H9 (cell line): ENCODE results near the gene TRIM24. TPM values are rescaled to one million over a fixed set of nuclear protein-coding genes. Genes with fewer than 3 reads are reported as not detected.
A peak's percentile ranks its signal among the peaks of the same experiment; 100 is the strongest.

Source experiments
- DNase-seq: peaks from one replicate; pipeline ENCODE4 v3.0.0-alpha.2; 2017
- H2AFZ ChIP-seq: one replicate; pipeline ENCODE4 v1.6.1; 2013; ENCODE audit warnings: mild to moderate bottlenecking, low read length, control low read depth, moderate library complexity
- H2AK5ac ChIP-seq: 2 replicates; pipeline ENCODE4 v1.6.1; 2013; ENCODE audit warnings: low read length, control low read depth, mixed read lengths; ENCODE audit not compliant: insufficient read length
- H2BK120ac ChIP-seq: one replicate; pipeline ENCODE4 v1.6.1; 2013; ENCODE audit warnings: low read depth, mild to moderate bottlenecking, low read length, control low read depth, inconsistent platforms; ENCODE audit not compliant: poor library complexity, severe bottlenecking
- H2BK12ac ChIP-seq: 2 replicates; pipeline ENCODE4 v1.6.1; 2013; ENCODE audit warnings: low read length, control low read depth, mixed read lengths, low read depth; ENCODE audit not compliant: insufficient read length
- H2BK15ac ChIP-seq: 2 replicates; pipeline ENCODE4 v1.6.1; 2013; ENCODE audit warnings: low read depth, low read length, control low read depth
- H2BK20ac ChIP-seq: one replicate; pipeline ENCODE4 v1.6.1; 2013; ENCODE audit warnings: low read depth, mild to moderate bottlenecking, low read length, control low read depth, inconsistent platforms; ENCODE audit not compliant: poor library complexity, severe bottlenecking
- H2BK5ac ChIP-seq: 2 replicates; pipeline ENCODE4 v1.6.1; 2013; ENCODE audit warnings: low read length, control low read depth, mixed read lengths; ENCODE audit not compliant: insufficient read length
- H3K14ac ChIP-seq: 2 replicates; pipeline ENCODE4 v1.6.1; 2013; ENCODE audit warnings: low read length, control low read depth; ENCODE audit not compliant: insufficient read depth
- H3K18ac ChIP-seq: 2 replicates; pipeline ENCODE4 v1.6.1; 2013; ENCODE audit warnings: low read depth, mild to moderate bottlenecking, mixed read lengths, low read length, control low read depth; ENCODE audit not compliant: insufficient read length
- H3K23ac ChIP-seq: 2 replicates; pipeline ENCODE4 v1.6.1; 2013; ENCODE audit warnings: low read length, control low read depth, mixed read lengths, low read depth; ENCODE audit not compliant: insufficient read length
- H3K23me2 ChIP-seq: 2 replicates; pipeline ENCODE4 v1.6.1; 2013; ENCODE audit warnings: low read depth, mild to moderate bottlenecking, mixed read lengths, low read length, control low read depth; ENCODE audit not compliant: insufficient read length, poor library complexity, severe bottlenecking
- H3K27ac ChIP-seq: 2 replicates; pipeline ENCODE4 v1.5.1; 2013; ENCODE audit warnings: low read length, control low read depth, mixed read lengths, low read depth; ENCODE audit not compliant: insufficient read length
- H3K27me3 ChIP-seq: 2 replicates; pipeline ENCODE4 v1.6.1; 2013; ENCODE audit warnings: low read length, control low read depth, inconsistent platforms; ENCODE audit not compliant: insufficient read depth
- H3K4ac ChIP-seq: 2 replicates; pipeline ENCODE4 v1.6.1; 2013; ENCODE audit warnings: low read depth, mild to moderate bottlenecking, control low read depth, inconsistent platforms, low read length, moderate library complexity
- H3K4me1 ChIP-seq: 2 replicates; pipeline ENCODE4 v1.6.1; 2013; ENCODE audit warnings: low read length, control low read depth, inconsistent platforms; ENCODE audit not compliant: insufficient read depth
- H3K4me2 ChIP-seq: 2 replicates; pipeline ENCODE4 v1.6.1; 2013; ENCODE audit warnings: low read length, control low read depth, mixed read lengths; ENCODE audit not compliant: insufficient read length, insufficient read depth
- H3K56ac ChIP-seq: 2 replicates; pipeline ENCODE4 v1.6.1; 2013; ENCODE audit warnings: low read depth, mild to moderate bottlenecking, mixed read lengths, low read length, control low read depth; ENCODE audit not compliant: insufficient read length
- H3K79me1 ChIP-seq: 2 replicates; pipeline ENCODE4 v1.6.1; 2013; ENCODE audit warnings: low read depth, mild to moderate bottlenecking, moderate library complexity, low read length, control low read depth, inconsistent platforms; ENCODE audit not compliant: insufficient read depth, poor library complexity, severe bottlenecking
- H3K79me2 ChIP-seq: 2 replicates; pipeline ENCODE4 v1.6.1; 2013; ENCODE audit warnings: low read length, control low read depth, inconsistent platforms; ENCODE audit not compliant: insufficient read depth
- H3K9ac ChIP-seq: 2 replicates; pipeline ENCODE4 v1.6.1; 2013; ENCODE audit warnings: low read length, control low read depth, mixed read lengths; ENCODE audit not compliant: insufficient read length; ENCODE audit errors: extremely low read depth
- H3K9me3 ChIP-seq: one replicate; pipeline ENCODE4 v1.6.1; 2013; ENCODE audit warnings: low read depth, low read length, inconsistent platforms; ENCODE audit not compliant: control insufficient read depth
- H3T11ph ChIP-seq: one replicate; pipeline ENCODE4 v1.6.1; 2013; ENCODE audit warnings: mild to moderate bottlenecking, low read length, control low read depth, inconsistent platforms
- H4K20me1 ChIP-seq: one replicate; pipeline ENCODE4 v1.6.1; 2013; ENCODE audit not compliant: control insufficient read depth, insufficient read length, insufficient read depth
- H4K5ac ChIP-seq: 2 replicates; pipeline ENCODE4 v1.6.1; 2013; ENCODE audit warnings: low read depth, mild to moderate bottlenecking, mixed read lengths, low read length, control low read depth; ENCODE audit not compliant: insufficient read length
- H4K8ac ChIP-seq: replicated peaks from 2 replicates; pipeline ENCODE4 v1.6.1; 2013; ENCODE audit warnings: low read length, control low read depth, mixed read lengths, low read depth; ENCODE audit not compliant: insufficient read length
- H4K91ac ChIP-seq: 2 replicates; pipeline ENCODE4 v1.6.1; 2013; ENCODE audit warnings: low read depth, mild to moderate bottlenecking, moderate library complexity, mixed read lengths, low read length, control low read depth; ENCODE audit not compliant: insufficient read length
- H3K27ac Mint-ChIP-seq, 3 experiments: 2 replicates in 2 of 3; 3 replicates in 1 of 3; pipeline ENCODE4 v1.8.0; 2020 to 2021; ENCODE audit warnings: mixed read lengths in 3 of 3, mild to moderate bottlenecking in 1 of 3, moderate library complexity in 1 of 3
- H3K27me3 Mint-ChIP-seq: 2 replicates; pipeline ENCODE4 v1.8.0; 2021; ENCODE audit warnings: low read depth, mild to moderate bottlenecking, moderate library complexity, mixed read lengths
- H3K36me3 Mint-ChIP-seq, 3 experiments: 2 replicates in 2 of 3; 3 replicates in 1 of 3; pipeline ENCODE4 v1.8.0; 2020 to 2021; ENCODE audit warnings: low read depth in 3 of 3, mixed read lengths in 3 of 3; ENCODE audit not compliant: insufficient read depth in 1 of 3
- H3K4me1 Mint-ChIP-seq, 2 experiments: 2 replicates each; pipeline ENCODE4 v1.8.0; 2020; ENCODE audit warnings: mixed read lengths in 2 of 2
- H3K4me3 Mint-ChIP-seq, 2 experiments: 2 replicates in 1 of 2; 3 replicates in 1 of 2; pipeline ENCODE4 v1.8.0; 2020 to 2021; ENCODE audit warnings: mild to moderate bottlenecking in 2 of 2, mixed read lengths in 2 of 2, moderate library complexity in 1 of 2
- H3K9me3 Mint-ChIP-seq, 2 experiments: 2 replicates in 1 of 2; 3 replicates in 1 of 2; pipeline ENCODE4 v1.8.0; 2020; ENCODE audit warnings: mild to moderate bottlenecking in 2 of 2, mixed read lengths in 2 of 2, moderate library complexity in 1 of 2
- CTCF ChIP-seq: fragments of 200-600 bp; sonication (generic); conservative IDR thresholded peaks from 3 replicates; pipeline ENCODE4 v1.8.0; 2021; ENCODE audit warnings: antibody characterized with exemption, mild to moderate bottlenecking
- WGBS: extraction: QIAGEN DNeasy Blood & Tissue Kit; methylation state at CpG from one replicate; pipeline ENCODE4 v1.1.7; 2013; ENCODE audit warnings: missing lambda C conversion rate, low lambda C conversion rate, mixed read lengths; ENCODE audit not compliant: insufficient read length; ENCODE audit errors: extremely low coverage; 5-methylcytosine and 5-hydroxymethylcytosine counted together
- total RNA-seq: library from RNA; stranded (reverse); gene quantifications from 2 replicates; pipeline ENCODE4 v1.2.1, GENCODE V29; 2021

The TRIM24 gene
- total RNA-seq, 1 experiment from 2014 or later = 260 TPM

- no peak overlapping the region for H4K8ac ChIP-seq
- no peak overlapping the region for H2BK12ac ChIP-seq
- no peak overlapping the region for H3K23ac ChIP-seq
- peaks cover 7% of the 10 kb centered on the region for H3K79me1 ChIP-seq
- H2BK20ac ChIP-seq = no peak overlapping the region
- no peak overlapping the region for H4K5ac ChIP-seq
- H3K18ac ChIP-seq = no peak overlapping the region
- no peak overlapping the region for H3K27ac ChIP-seq
- no peak for TF ChIP-seq CTCF
- no peaks in the 10 kb centered on the region for H3K9me3 ChIP-seq
- WGBS = no CpG with 5 or more reads among the region's 4 CpGs
- no peak overlapping the region for H4K91ac ChIP-seq
- H3K27me3 Mint-ChIP-seq = no peaks in the 10 kb centered on the region; the same call in 1 of the 2 replicates
- H3K27me3 ChIP-seq = no peaks in the 10 kb centered on the region
- no peak overlapping the region for H2BK120ac ChIP-seq
- H3K36me3 Mint-ChIP-seq = peaks cover 88 to 99% (median 98%) of the 10 kb centered on the region in 3 experiments
- H2AFZ ChIP-seq = no peak overlapping the region
- H3K4me3 Mint-ChIP-seq = no peak overlapping the region
- H3K23me2 ChIP-seq = no peaks in the 10 kb centered on the region
- no peak for DNase-seq
- H3K4ac ChIP-seq = no peak overlapping the region
- peaks cover 4% of the 10 kb centered on the region; the same call in 1 of the 2 replicates for H3K79me2 ChIP-seq
- H3T11ph ChIP-seq = no peak overlapping the region
- H3K14ac ChIP-seq = no peak overlapping the region
- no peak overlapping the region for H3K56ac ChIP-seq
- no peak overlapping the region for H3K4me2 ChIP-seq
- no peak overlapping the region for H2BK15ac ChIP-seq
- no peak overlapping the region for H2BK5ac ChIP-seq
- peaks cover 3 to 11% of the 10 kb centered on the region in 2 experiments; a peak in 4 of 5 replicates for H3K9me3 Mint-ChIP-seq
- H3K27ac Mint-ChIP-seq = peak overlapping the region in 1 of 3 experiments; percentile 55; a peak in 1 of 7 replicates
- H4K20me1 ChIP-seq = no peaks in the 10 kb centered on the region
- H3K9ac ChIP-seq = no peak overlapping the region
- no peaks in the 10 kb centered on the region for H3K4me1 ChIP-seq
- no peak overlapping the region for H2AK5ac ChIP-seq
- peaks cover 0 to 2% of the 10 kb centered on the region in 2 experiments; a peak in 1 of 4 replicates for H3K4me1 Mint-ChIP-seq
These were observed 59.2 kb downstream of the TRIM24 start for GRCh38 chr7:138519061-138519798.
